Left ventricle myocardium superior (tissue), 1 donor: ENCODE data around the gene TMPRSS4. TPM values are rescaled to one million over a fixed set of nuclear protein-coding genes. Genes with fewer than 3 reads are reported as not detected.

Experiments used
- ATAC-seq: fragments of 200-7000 bp; cut with Tn5 transposase; one replicate; pipeline ENCODE4 v1.9.1; 2020; ENCODE audit warnings: mild to moderate bottlenecking, moderate library complexity
- DNase-seq: peaks from one replicate; pipeline ENCODE4 v3.0.0-alpha.2; 2020
- intact Hi-C: fragments of 100-400 bp; cut with micrococcal nuclease; formaldehyde crosslinking; loops from one replicate; pipeline ENCODE4 v1.11.0; 2022
- total RNA-seq: library from RNA; stranded (reverse); fragmentation: NEBNext Ultra II Directional; extraction: Animal tissue kit (Norgen Biotek cat#: 25700); gene quantifications from one replicate; pipeline ENCODE4 v1.2.1, GENCODE V29; 2021
- donor health status: DM: no; HTN: yes; CAD: no; lungs with severe emphysema.

TMPRSS4 gene
- total RNA-seq, 1 donor from 2014 or later = not detected

DNA sequence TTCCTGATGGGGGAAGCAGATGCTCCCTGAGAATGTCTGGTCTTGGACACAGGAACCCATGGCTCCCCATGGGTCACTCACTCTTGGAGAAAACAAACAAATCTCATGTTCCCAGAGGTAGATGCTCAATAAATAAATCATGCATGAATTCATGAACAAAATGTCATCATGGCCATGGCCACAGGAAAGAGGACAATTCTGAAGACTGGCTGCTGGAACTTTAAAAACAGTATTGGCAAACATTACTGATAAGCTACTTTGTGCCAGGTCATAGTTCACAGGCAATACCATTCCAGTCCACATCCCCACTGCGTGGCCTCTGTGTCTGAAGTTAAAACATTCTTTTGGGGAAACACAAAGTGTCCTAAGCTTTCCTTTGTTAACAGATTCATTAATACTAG lies 19.1 kb downstream of the TMPRSS4 start:
- DNase-seq (no peak), ATAC-seq (no peak)
- intact Hi-C loops = no loop called here

DNA sequence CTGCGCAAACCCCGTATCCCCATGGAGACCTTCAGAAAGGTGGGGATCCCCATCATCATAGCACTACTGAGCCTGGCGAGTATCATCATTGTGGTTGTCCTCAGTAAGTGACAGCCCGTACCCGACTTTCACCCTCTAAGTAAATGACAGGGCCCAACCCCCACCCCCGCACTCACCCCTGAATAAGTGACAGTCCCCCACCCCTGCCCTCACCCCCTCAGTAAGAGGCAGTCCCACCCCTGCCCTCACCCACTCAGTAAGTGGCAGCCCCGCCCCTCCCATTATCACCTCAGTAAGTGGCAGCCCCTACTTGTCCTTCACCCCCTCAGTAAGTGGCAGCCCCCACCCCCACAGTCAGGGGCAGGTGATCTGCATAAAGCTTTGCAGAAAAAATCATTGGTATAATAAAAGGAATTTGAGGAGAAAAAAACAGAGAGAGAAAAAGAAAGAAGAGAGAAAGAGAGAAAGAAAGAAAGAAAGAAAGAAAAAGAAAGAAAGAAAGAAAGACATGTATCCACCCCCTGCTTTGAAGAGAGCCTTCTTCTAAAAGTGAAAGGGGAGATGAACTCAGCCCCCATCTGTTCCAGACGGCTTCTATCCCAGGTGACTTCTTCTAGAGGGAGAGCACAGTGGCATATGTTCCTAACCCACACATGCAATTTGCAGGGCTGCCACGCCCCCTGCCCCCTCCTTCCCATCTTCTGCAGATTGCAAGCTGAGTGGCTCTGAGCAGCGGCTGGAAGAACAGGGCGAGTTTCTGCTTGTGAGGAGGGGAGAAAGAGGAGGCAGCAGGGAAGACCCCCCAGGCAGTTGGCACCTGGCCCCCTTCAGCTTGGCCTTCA lies 22.3 kb downstream of the TMPRSS4 start:
- ATAC-seq (peak; percentile 17), DNase-seq (no peak)
- intact Hi-C loops = no loop called here

DNA sequence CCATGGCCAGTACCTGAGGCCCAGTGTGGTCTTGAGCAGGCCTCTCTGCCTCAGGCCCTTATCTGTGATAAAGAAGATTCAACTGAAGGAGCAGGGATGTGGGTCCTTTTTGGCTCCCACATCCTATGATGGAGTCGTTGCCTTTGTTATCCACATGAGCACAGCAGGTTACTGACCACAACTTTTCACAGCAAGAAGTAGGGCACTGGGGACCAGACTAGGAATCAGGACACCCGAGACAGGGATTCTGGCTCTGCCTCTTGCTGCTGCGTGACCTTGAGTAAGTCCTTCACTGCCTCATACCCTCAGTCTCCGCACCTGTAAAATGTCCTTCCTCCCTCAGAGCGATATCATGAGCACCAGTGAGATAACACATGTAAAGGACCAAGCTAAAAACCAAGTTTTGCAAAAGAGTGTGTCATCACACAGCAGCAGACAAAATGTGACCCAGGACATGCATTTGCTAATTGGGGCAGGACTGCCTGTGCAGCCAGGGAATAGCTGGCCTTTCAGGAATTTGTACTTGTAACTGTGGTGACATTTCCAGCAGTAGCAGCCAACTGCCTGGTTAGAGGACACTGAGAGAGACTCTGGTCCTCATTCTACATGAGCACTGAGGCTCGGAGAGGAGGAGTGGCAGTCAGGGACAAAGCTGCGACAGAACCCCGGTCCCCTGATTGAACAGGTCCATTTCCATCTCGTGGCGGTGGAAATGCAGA lies 23.1 kb downstream of the TMPRSS4 start:
- ATAC-seq (peak; percentile 92), DNase-seq (peak; percentile 37)
- intact Hi-C loops = no loop called here

DNA sequence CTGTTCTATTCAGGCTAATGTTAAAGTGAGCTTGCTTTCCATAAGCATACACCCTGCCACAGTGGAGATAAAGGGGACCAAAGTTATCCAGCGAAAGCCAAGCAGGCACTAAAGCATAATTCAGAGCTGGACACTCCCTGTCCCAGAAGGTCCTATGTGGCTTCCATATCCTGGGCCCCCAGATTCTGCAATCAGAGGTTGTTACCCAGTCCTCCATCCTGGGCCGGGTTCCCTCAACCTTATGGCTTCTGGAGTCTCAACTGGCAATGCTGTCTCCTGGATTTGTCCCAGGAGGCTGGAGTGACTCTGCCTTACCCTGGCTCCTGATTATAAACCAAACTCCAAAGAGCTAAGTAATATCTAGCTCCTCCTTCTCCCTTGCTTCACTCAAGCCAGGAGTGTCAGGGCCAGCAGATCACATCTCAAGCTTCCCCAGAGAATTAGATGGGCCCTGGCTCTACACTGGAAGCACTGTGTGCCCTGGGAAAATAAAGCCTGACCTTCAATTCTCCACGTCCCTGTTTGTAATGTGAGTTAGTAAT lies 23.9 kb downstream of the TMPRSS4 start:
- ATAC-seq (peak; percentile 13), DNase-seq (no peak)
- intact Hi-C loops = no loop called here

DNA sequence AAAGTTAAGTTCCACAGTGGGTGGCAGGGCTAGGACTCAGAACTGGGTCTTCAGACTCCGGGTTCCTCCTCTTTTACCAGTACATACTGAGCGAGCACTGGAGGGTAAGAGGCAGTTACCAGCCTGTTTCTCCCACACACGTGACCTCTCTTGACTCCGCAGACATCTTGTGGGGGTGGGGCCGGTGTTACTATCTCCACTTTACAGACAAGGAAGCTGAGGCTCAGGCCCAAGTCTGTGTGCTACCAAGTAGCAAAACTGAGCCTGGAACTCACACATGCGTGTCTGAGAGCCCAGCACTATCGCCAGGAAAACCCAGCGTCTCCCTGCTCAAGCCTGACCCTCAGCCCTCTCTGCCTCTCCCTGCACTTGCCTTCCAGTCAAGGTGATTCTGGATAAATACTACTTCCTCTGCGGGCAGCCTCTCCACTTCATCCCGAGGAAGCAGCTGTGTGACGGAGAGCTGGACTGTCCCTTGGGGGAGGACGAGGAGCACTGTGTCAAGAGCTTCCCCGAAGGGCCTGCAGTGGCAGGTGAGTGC lies 25.9 kb downstream of the TMPRSS4 start:
- intact Hi-C loops = no loop called here
- ATAC-seq (no peak), DNase-seq (no peak)

- no peak for DNase-seq
- intact Hi-C loops = no loop called here
- ATAC-seq = no peak
Observed at GRCh38 chr11:118104491-118104890, 27.6 kb downstream of the TMPRSS4 start.

DNA sequence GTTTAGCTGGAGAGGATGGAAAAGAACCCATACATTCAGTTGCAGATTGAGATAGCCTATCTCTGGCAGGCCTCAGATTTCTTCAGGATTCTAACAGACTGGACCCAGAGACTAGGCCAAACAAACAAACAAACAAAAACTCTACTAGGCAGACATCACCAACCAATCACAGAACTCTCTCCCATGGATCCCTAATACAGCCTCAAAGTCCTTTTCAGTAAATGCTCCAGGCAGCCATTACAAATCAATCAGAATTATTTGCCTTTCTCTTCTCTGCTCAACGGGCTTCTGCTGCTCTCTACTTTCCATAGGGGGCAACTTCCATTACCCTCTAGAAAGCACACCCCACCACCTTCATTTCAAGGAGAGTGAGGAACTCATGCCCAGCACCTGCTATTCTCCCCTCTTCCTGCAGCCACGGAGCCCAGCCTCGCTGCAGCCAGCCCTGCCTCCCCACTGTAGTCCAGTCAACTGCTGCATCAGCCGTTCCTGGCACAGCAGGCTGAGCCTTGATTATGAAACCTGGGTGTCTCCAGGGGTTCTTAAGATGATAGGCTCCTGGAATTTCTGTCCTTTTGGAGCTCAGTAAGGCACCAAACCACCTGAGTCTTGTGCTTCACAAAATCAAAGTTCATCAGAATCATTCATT lies 28.9 kb downstream of the TMPRSS4 start:
- ATAC-seq = no peak
- intact Hi-C loops = no loop called here
- no peak for DNase-seq

GRCh38 chr11:118106789-118107335 lies 30.0 kb downstream of the TMPRSS4 start:
- intact Hi-C loops = no loop called here

DNA sequence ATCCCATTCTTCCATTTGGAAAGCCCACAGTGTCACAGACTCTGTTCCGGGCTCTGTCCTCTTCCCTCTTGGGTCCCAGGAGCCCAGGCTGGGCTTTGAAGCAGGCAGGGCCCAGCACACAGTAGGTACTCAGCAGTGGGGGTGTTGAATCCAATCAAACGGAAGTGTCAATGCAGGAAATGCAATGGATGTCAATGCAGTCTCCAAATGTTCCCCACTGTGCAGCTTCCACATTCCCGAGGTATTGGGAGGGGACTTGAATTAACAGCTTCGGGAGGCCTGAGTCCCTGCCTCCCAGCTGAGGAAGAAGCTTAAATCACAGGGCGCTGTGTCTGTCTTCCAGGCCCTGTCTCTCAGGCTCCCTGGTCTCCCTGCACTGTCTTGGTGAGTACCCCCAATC lies 31.6 kb downstream of the TMPRSS4 start:
- intact Hi-C loops = no loop called here

More at GRCh38 chr11:118106789-118107335, 30.0 kb downstream of the TMPRSS4 start:
- no peak for ATAC-seq
- no peak for DNase-seq

GRCh38 chr11:118109231-118109630 lies 32.4 kb downstream of the TMPRSS4 start:
- peak; percentile 88 for ATAC-seq
- DNase-seq = peak; percentile 65
- intact Hi-C loops = no loop called here

More for the DNA sequence above, 31.6 kb downstream of the TMPRSS4 start:
- DNase-seq (no peak), ATAC-seq (no peak)

GRCh38 chr11:118111019-118111743 lies 34.3 kb downstream of the TMPRSS4 start:
- no peak for ATAC-seq
- intact Hi-C loops = no loop called here
- no peak for DNase-seq

DNA sequence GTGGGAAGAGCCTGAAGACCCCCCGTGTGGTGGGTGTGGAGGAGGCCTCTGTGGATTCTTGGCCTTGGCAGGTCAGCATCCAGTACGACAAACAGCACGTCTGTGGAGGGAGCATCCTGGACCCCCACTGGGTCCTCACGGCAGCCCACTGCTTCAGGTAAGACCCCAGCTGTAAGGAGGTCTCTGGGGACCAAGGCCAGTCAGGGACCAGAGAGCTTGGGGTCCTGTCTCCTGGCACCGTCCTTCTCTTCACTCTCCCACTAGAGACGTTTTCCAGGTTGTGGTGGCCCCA lies 34.8 kb downstream of the TMPRSS4 start:
- ATAC-seq (no peak), DNase-seq (no peak)
- intact Hi-C loops = no loop called here

DNA sequence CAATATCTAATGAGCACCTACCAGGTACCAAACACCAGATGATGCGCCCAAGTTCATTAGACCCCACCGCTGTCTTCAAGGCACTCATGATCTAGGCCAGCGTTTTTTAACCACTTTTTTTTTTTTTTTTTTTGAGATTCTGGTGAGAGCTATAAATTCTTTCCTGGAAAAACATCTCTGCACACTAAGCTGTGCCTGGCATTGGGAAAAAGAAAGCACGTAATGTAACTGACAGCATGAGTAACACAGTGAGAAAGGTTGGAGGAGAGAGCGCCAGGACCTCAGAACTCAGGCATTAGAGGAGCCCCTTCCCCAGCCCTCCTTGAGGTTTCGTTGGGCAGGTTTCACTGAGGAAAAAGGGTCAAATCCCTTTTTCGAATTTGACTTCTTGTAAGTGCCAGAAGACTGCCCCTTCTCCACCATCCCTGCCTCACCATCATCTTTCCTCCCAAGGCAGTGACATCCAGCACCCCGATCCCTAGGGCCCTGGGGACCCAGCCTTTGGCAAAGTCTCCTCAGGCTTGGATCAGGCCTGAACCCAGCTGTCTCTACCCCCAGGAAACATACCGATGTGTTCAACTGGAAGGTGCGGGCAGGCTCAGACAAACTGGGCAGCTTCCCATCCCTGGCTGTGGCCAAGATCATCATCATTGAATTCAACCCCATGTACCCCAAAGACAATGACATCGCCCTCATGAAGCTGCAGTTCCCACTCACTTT lies 36.0 kb downstream of the TMPRSS4 start:
- DNase-seq = no peak
- ATAC-seq = no peak
- intact Hi-C loops = no loop called here

- DNase-seq = no peak
- no peak for ATAC-seq
- intact Hi-C loops = no loop called here
Observed at GRCh38 chr11:118114266-118114665, 37.4 kb downstream of the TMPRSS4 start.

- ATAC-seq (no peak), DNase-seq (no peak)
- intact Hi-C loops = no loop called here
Observed at GRCh38 chr11:118115048-118115447, 38.2 kb downstream of the TMPRSS4 start.

- intact Hi-C loops = no loop called here
- peak; percentile 87 for ATAC-seq
- DNase-seq = no peak
Observed at GRCh38 chr11:118117790-118118601, 41.1 kb downstream of the TMPRSS4 start.

DNA sequence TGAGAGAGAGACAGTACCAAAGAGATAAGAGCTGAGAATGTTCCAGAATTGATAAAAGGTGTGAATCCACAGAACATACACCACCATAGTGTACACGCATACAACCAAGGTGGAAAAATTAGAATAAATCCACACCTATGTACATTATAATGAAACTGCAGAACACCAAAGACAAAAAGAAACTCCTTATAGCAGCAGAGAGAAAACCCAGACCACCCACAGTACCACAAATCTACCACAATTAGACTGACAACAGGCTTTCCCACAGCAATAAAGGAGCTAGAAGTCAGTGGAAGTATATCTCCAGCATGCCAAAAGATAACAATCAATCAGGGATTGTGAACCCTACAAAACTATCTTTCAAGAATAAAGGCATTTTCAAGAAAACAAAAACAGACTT lies 43.9 kb downstream of the TMPRSS4 start:
- intact Hi-C loops = no loop called here
- no peak for ATAC-seq
- no peak for DNase-seq
